ENCODE measurements around the gene PPP3CB.

PPP3CB gene

GRCh38 chr10:73495884-73496674 lies at the start of gene PPP3CB:
PPP3CB (minus strand) TSS chr10:73496024; CDS start chr10:73495889, 135 bp downstream.
- peak; percentile 97 for DNase-seq

- DNase-seq, result no peak
Measured at GRCh38 chr10:73545357-73545756, 49.5 kb upstream of the PPP3CB start.

- no peak for DNase-seq
Measured at GRCh38 chr10:73537709-73538108, 41.9 kb upstream of the PPP3CB start.

GRCh38 chr10:73537288-73537687 lies 41.5 kb upstream of the PPP3CB start:
- DNase-seq, result no peak

GRCh38 chr10:73534857-73535256 lies 39.0 kb upstream of the PPP3CB start:
- DNase-seq, result no peak

GRCh38 chr10:73529089-73529832 lies 33.4 kb upstream of the PPP3CB start:
- DNase-seq, result peak; percentile 78

- DNase-seq, result peak; percentile 50
Measured at GRCh38 chr10:73522263-73522662, 26.4 kb upstream of the PPP3CB start.

GRCh38 chr10:73519336-73519735 lies 23.5 kb upstream of the PPP3CB start:
- DNase-seq, result no peak

GRCh38 chr10:73517166-73517888 lies 21.5 kb upstream of the PPP3CB start:
- peak; percentile 17 for DNase-seq

- DNase-seq, result no peak
Measured at GRCh38 chr10:73512207-73512743, 16.5 kb upstream of the PPP3CB start.

GRCh38 chr10:73509695-73510094 lies 13.9 kb upstream of the PPP3CB start:
- no peak for DNase-seq

- peak; percentile 50 for DNase-seq
Measured at GRCh38 chr10:73506491-73506890, 10.7 kb upstream of the PPP3CB start.

- no peak for DNase-seq
Measured at GRCh38 chr10:73506074-73506473, 10.2 kb upstream of the PPP3CB start.

GRCh38 chr10:73503037-73503436 lies 7.2 kb upstream of the PPP3CB start:
- no peak for DNase-seq

GRCh38 chr10:73501651-73502050 lies 5.8 kb upstream of the PPP3CB start:
- no peak for DNase-seq

- DNase-seq, result no peak
Measured at GRCh38 chr10:73497623-73498022, 1.8 kb upstream of the PPP3CB start.

GRCh38 chr10:73495226-73495883 lies 469 bp downstream of the PPP3CB start:
- DNase-seq, result peak; percentile 85

- DNase-seq, result no peak
Measured at GRCh38 chr10:73494877-73495225, 973 bp downstream of the PPP3CB start.

- no peak for DNase-seq
Measured at GRCh38 chr10:73494213-73494612, 1.6 kb downstream of the PPP3CB start.

GRCh38 chr10:73493781-73494180 lies 2.0 kb downstream of the PPP3CB start:
- DNase-seq, result peak; percentile 93

- no peak for DNase-seq
Measured at GRCh38 chr10:73486601-73487000, 9.2 kb downstream of the PPP3CB start.

- no peak for DNase-seq
Measured at GRCh38 chr10:73485320-73485719, 10.5 kb downstream of the PPP3CB start.

GRCh38 chr10:73480158-73480557 lies 15.7 kb downstream of the PPP3CB start:
- DNase-seq, result peak; percentile 71
